ENCODE results near the gene NOL9. TPM values are rescaled to one million over a fixed set of nuclear protein-coding genes. Genes with fewer than 3 reads are reported as not detected.
A peak's percentile ranks its signal among the peaks of the same experiment; 100 is the strongest.

NOL9 gene
- total and polyA plus RNA-seq, 9 of the 15 experiments (the other 6 are each of a cell fraction or from before 2014, with no cell fraction given) = 5.6 to 76.5 (median 47.3) TPM

- TF ChIP-seq PBX2 (CRISPR knock-in tag; IDR thresholded peaks at IDR 0.05; ENCODE audit: low read depth) (no peak), PBX2 (tag; conservative IDR thresholded peaks at IDR 0.05; ENCODE audit: low read depth) (no peak), HMGN3 (IDR thresholded peaks at IDR 0.05; ENCODE audit: borderline replicate concordance, extremely low read depth, insufficient read length, low read depth, low read length) (no peak), KAT7 (CRISPR knock-in tag; IDR thresholded peaks at IDR 0.05; ENCODE audit: borderline replicate concordance) (no peak), NRF1 (conservative IDR thresholded peaks at IDR 0.05 in 1 of 2, IDR thresholded peaks at IDR 0.05 in 1 of 2) (peak; percentile 68 to 76), TSC22D4 (tag; IDR thresholded peaks at IDR 0.05) (no peak), DDX20 (tag; IDR thresholded peaks at IDR 0.05; ENCODE audit: low read depth) (no peak), RNF219 (CRISPR knock-in tag; IDR thresholded peaks at IDR 0.05) (no peak), PCBP1 (IDR thresholded peaks at IDR 0.05; ENCODE audit: low read depth, low read length, poor library complexity, severe bottlenecking) (no peak), ZNF707 (CRISPR knock-in tag; conservative IDR thresholded peaks at IDR 0.05) (no peak), HDAC3 (IDR thresholded peaks at IDR 0.05; ENCODE audit: borderline replicate concordance, partially characterized antibody) (no peak), ELF4 (CRISPR knock-in tag; IDR thresholded peaks at IDR 0.05) (0 out of 2 replicates have a peak, but pooled peaks have one; percentile 19), BCL6 (CRISPR knock-in tag; IDR thresholded peaks at IDR 0.05) (no peak), JUN (IDR thresholded peaks at IDR 0.05; ENCODE audit: borderline replicate concordance, low read depth, low read length) (peak; percentile 83), JUN (CRISPR knock-in tag; IDR thresholded peaks at IDR 0.05; ENCODE audit: borderline replicate concordance) (0 out of 2 replicates have a peak, but pooled peaks have one; percentile 72), HMBOX1 (IDR thresholded peaks at IDR 0.05) (no peak), LEF1 (IDR thresholded peaks at IDR 0.05) (peak; percentile 67), ZBTB34 (CRISPR knock-in tag; IDR thresholded peaks at IDR 0.05) (no peak), SMAD2 (IDR thresholded peaks at IDR 0.05; ENCODE audit: low read depth, low read length) (no peak), MIER1 (IDR thresholded peaks at IDR 0.05; ENCODE audit: low read depth) (no peak)
These were observed 47.0 kb upstream of the NOL9 start (continued) for GRCh38 chr1:6601049-6601922.
